RWPE1 (cell line): ENCODE results near the gene PATZ1.

Experiments used
- CTCF ChIA-PET: fragments of 350-600 bp; sonication (Branson Sonifier 250); formaldehyde crosslinking; extraction: SDS; loops from one replicate; lab custom pipeline; 2021; lab: Yijun Ruan, JAX
- POLR2A ChIA-PET: fragments of 400-600 bp; formaldehyde crosslinking; extraction: SDS; loops from one replicate; lab custom pipeline; 2020; ENCODE audit warnings: antibody characterized with exemption; ENCODE audit not compliant: low non-redundant PET; lab: Yijun Ruan, JAX
- DNase-seq: peaks from one replicate; pipeline ENCODE4 v3.0.0; 2012; ENCODE audit warnings: low spot score
- H3K27ac ChIP-seq: fragments of 450-650 bp; 2 replicates; pipeline ENCODE4 v1.5.1; 2017
- CTCF ChIP-seq: fragments of 450-650 bp; conservative IDR thresholded peaks from 2 replicates; pipeline ENCODE4 v1.5.1; 2017; ENCODE audit warnings: low read depth, mild to moderate bottlenecking

PATZ1 gene

DNA sequence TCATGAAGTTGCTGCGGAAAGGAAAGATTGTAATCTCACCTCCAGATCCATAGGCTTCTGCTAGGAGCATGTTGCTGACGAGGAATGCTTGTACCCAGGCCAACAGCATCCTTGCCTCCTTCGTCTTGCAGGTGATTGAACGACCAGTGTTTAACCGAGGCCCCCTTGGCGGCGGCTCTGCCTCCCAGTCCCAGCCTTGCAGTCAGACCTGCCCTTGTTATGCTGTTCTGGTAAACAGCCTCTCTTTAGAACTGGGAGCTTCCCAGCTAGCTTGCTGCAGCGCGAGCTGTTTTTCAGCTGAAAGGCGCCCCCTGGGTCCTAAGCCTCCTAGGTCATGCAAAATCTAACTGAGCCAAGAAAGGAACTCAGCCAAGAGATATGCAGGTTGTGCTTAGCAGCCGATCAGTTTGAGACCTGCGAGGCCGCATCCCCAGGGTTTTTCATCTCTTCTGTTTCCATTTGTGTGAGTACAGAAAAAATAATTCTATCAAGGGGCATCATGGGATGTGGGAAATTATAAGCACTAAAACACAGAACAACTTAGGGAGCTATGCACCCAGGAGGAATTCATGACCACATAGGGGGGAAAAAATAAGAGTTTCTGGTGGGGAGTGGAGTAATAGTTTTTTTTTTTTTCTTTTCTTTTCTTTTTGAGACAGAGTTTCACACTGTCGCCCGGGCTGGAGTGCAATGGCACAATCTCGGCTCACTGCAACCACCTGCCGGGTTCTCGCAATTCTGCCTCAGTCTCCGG, 53.7 kb downstream of the PATZ1 start, which contains the start of gene PIK3IP1:
Gene PIK3IP1 (minus strand): TSS at position 253 of the 754 bp plus-strand sequence. CDS start 144 bp downstream, at position 109.
- H3K27ac ChIP-seq, result peak within 1 kb of the TSS; percentile 85
- peak; percentile 65 for DNase-seq
- ChIA-PET CTCF (interaction anchor here (0.6 to 1.0 kb wide), 3 partner anchors 11 to 373 kb away, joined by 3 read pairs; no protein-coding TSS in a partner anchor), POLR2A (interaction anchor here (1.4 kb wide), 1 partner anchor 44 kb away, joined by 4 read pairs; no protein-coding TSS in a partner anchor)
- no peak for TF ChIP-seq CTCF

- no peak for DNase-seq
- H3K27ac ChIP-seq, result peak overlapping the region; percentile 85
- TF ChIP-seq CTCF, result no peak
- ChIA-PET POLR2A (interaction anchor here (1.4 kb wide), 1 partner anchor 43 kb away, joined by 4 read pairs; no protein-coding TSS in a partner anchor), CTCF (interaction anchor here (1.0 kb wide), 1 partner anchor 21 kb away, joined by 3 read pairs; no protein-coding TSS in a partner anchor)
Observed at GRCh38 chr22:31291481-31292235, 54.5 kb downstream of the PATZ1 start.

GRCh38 chr22:31290494-31291471, 55.4 kb downstream of the PATZ1 start:
- ChIA-PET POLR2A (no interaction called here), CTCF (no interaction called here)
- peak overlapping the region; percentile 85 for H3K27ac ChIP-seq

DNA sequence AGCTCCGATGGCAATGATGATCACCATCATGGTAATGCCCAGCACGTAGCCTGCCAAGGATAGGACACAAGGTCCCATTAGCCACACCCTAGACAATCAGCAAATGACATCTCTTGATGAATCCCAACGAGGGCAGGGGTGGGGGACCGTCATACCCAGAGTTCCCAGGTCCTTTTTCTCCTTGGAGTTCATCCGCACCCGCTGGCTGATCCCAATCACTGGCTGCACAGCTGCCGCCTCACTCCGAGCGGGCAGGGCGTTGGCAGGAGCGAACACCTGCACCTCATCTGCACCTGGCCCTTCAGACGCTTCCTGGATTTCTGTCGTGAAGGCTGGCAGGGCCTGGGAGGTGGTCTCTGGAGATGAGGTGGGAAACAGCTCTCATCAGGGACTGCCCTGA, 56.8 kb downstream of the PATZ1 start:
- POLR2A ChIA-PET, result no interaction called here
- no peak for TF ChIP-seq CTCF
- H3K27ac ChIP-seq, result peak overlapping the region; percentile 85
- CTCF ChIA-PET, result no interaction called here
- no peak for DNase-seq

More at GRCh38 chr22:31290494-31291471, 55.4 kb downstream of the PATZ1 start:
- DNase-seq, result peak; percentile 90
- no peak for TF ChIP-seq CTCF

GRCh38 chr22:31288496-31289240, 57.5 kb downstream of the PATZ1 start:
- H3K27ac ChIP-seq, result no peak overlapping the region
- TF ChIP-seq CTCF, result no peak
- ChIA-PET CTCF (no interaction called here), POLR2A (no interaction called here)
- no peak for DNase-seq
